HepG2 (cell line): ENCODE measurements around the gene COQ8B. TPM values are rescaled to one million over a fixed set of nuclear protein-coding genes. Genes with fewer than 3 reads are reported as not detected.

Experiments
- CCAR2 ChIP-seq: fragments of 200-400 bp; formaldehyde crosslinking; optimal IDR thresholded peaks from 2 replicates; pipeline ENCODE3; 2018; ENCODE audit warnings: low read depth, mild to moderate bottlenecking, low read length, moderate library complexity
- CEBPG ChIP-seq: IDR thresholded peaks from 2 replicates; pipeline ENCODE4 v1.6.1; 2016
- FOSL1 ChIP-seq: sonication (generic); formaldehyde crosslinking; IDR thresholded peaks from 2 replicates; pipeline ENCODE4 v1.9.0; 2021; ENCODE audit warnings: missing genetic modification reagents, borderline replicate concordance
- HOXD1 ChIP-seq: sonication (generic); formaldehyde crosslinking; IDR thresholded peaks from 2 replicates; pipeline ENCODE4 v1.5.0; 2020; ENCODE audit warnings: missing genetic modification reagents
- MAFF ChIP-seq: IDR thresholded peaks from 2 replicates; pipeline ENCODE4 v1.6.1; 2011; ENCODE audit warnings: low read depth, low read length, improper control_type of control experiment
- NPAS2 ChIP-seq: sonication (generic); formaldehyde crosslinking; IDR thresholded peaks from 2 replicates; pipeline ENCODE4 v1.8.0; 2022; ENCODE audit warnings: mild to moderate bottlenecking, missing genetic modification reagents, borderline replicate concordance
- NRL ChIP-seq: sonication (generic); formaldehyde crosslinking; IDR thresholded peaks from 2 replicates; pipeline ENCODE4 v1.5.0; 2020; ENCODE audit warnings: missing genetic modification reagents, mild to moderate bottlenecking, moderate library complexity, borderline replicate concordance
- PLRG1 ChIP-seq: fragments of 450-650 bp; conservative IDR thresholded peaks from 2 replicates; pipeline ENCODE4 v1.6.1; 2016
- RAD21 ChIP-seq: fragments of 450-650 bp; formaldehyde crosslinking; IDR thresholded peaks from 2 replicates; pipeline ENCODE4 v1.5.0; 2020; ENCODE audit warnings: mild to moderate bottlenecking
- REXO4 ChIP-seq: sonication (generic); formaldehyde crosslinking; IDR thresholded peaks from 2 replicates; pipeline ENCODE4 v1.8.0; 2022; ENCODE audit warnings: missing genetic modification reagents, mild to moderate bottlenecking, borderline replicate concordance
- SCMH1 ChIP-seq: sonication (generic); formaldehyde crosslinking; IDR thresholded peaks from 2 replicates; pipeline ENCODE4 v1.9.0; 2021; ENCODE audit warnings: missing genetic modification reagents, mild to moderate bottlenecking, borderline replicate concordance
- SP140L ChIP-seq: sonication (generic); formaldehyde crosslinking; IDR thresholded peaks from 2 replicates; pipeline ENCODE4 v1.4.0; 2020; ENCODE audit warnings: missing genetic modification reagents, borderline replicate concordance
- SRSF9 ChIP-seq: fragments of 200-400 bp; formaldehyde crosslinking; IDR thresholded peaks from 2 replicates; pipeline ENCODE4 v1.6.1; 2018; ENCODE audit warnings: borderline replicate concordance, mild to moderate bottlenecking, low read depth, low read length; ENCODE audit not compliant: insufficient read depth, poor library complexity, severe bottlenecking
- TOE1 ChIP-seq: sonication (generic); formaldehyde crosslinking; IDR thresholded peaks from 2 replicates; pipeline ENCODE4 v1.4.0; 2020; ENCODE audit warnings: mild to moderate bottlenecking, missing genetic modification reagents
- ZNF225 ChIP-seq: sonication (generic); formaldehyde crosslinking; IDR thresholded peaks from 2 replicates; pipeline ENCODE4 v1.4.0; 2020; ENCODE audit warnings: mild to moderate bottlenecking, missing genetic modification reagents
- ZNF501 ChIP-seq: sonication (generic); formaldehyde crosslinking; IDR thresholded peaks from 2 replicates; pipeline ENCODE4 v1.5.1; 2020; ENCODE audit warnings: mild to moderate bottlenecking, moderate library complexity, missing genetic modification reagents
- ZNF75D ChIP-seq: sonication (generic); formaldehyde crosslinking; IDR thresholded peaks from 2 replicates; pipeline ENCODE4 v1.8.1; 2023; ENCODE audit warnings: missing genetic modification reagents, mild to moderate bottlenecking, borderline replicate concordance
- ZNF768 ChIP-seq: sonication (generic); formaldehyde crosslinking; IDR thresholded peaks from 2 replicates; pipeline ENCODE4 v1.4.0; 2020; ENCODE audit warnings: missing genetic modification reagents
- ZNF792 ChIP-seq: IDR thresholded peaks from 2 replicates; pipeline ENCODE4 v1.6.1; 2016
- ZZZ3 ChIP-seq: sonication (generic); formaldehyde crosslinking; IDR thresholded peaks from 2 replicates; pipeline ENCODE4 v1.4.0; 2020; ENCODE audit warnings: missing genetic modification reagents, mild to moderate bottlenecking, borderline replicate concordance
- polyA plus RNA-seq, 8 experiments: library from polyadenylated mRNA; depleted of rRNA in 3 of 8; stranded (reverse) in 7 of 8; unstranded in 1 of 8; fragments of >200 nt; fragmentation: Illumina TruSeq in 4 of 8; extraction: Trizol in 4 of 8; gene quantifications; 2 replicates each; pipeline versions ENCODE4 v1.2.1 to v1.2.3, GENCODE V29; 2011 to 2016; ENCODE audit warnings: low read depth in 4 of 8, missing spikeins in 1 of 8, mixed read lengths in 1 of 8; ENCODE audit not compliant: insufficient read depth in 1 of 8
- total RNA-seq, 5 experiments: library from RNA; depleted of rRNA; stranded (reverse); fragments of >200 nt; fragmentation: Illumina TruSeq; extraction: Trizol; gene quantifications; 2 replicates each; pipeline ENCODE4 v1.2.3, GENCODE V29; 2016; ENCODE audit warnings: low read depth in 1 of 5
- TF ChIP-seq, protein P1 (sequence below): sonication (generic); formaldehyde crosslinking; IDR thresholded peaks from 2 replicates; pipeline ENCODE4 v1.4.0; 2020; ENCODE audit warnings: mild to moderate bottlenecking, missing genetic modification reagents
- TF ChIP-seq, protein P2 (sequence below): sonication (generic); formaldehyde crosslinking; IDR thresholded peaks from 2 replicates; pipeline ENCODE4 v1.8.0; 2022; ENCODE audit warnings: mild to moderate bottlenecking, missing genetic modification reagents; ENCODE audit not compliant: insufficient replicate concordance

Gene COQ8B
- total and polyA plus RNA-seq, 2 of the 13 experiments (the other 11 are each of a cell fraction or from before 2014, with no cell fraction given), result 12.3 to 17.2 TPM

DNA sequence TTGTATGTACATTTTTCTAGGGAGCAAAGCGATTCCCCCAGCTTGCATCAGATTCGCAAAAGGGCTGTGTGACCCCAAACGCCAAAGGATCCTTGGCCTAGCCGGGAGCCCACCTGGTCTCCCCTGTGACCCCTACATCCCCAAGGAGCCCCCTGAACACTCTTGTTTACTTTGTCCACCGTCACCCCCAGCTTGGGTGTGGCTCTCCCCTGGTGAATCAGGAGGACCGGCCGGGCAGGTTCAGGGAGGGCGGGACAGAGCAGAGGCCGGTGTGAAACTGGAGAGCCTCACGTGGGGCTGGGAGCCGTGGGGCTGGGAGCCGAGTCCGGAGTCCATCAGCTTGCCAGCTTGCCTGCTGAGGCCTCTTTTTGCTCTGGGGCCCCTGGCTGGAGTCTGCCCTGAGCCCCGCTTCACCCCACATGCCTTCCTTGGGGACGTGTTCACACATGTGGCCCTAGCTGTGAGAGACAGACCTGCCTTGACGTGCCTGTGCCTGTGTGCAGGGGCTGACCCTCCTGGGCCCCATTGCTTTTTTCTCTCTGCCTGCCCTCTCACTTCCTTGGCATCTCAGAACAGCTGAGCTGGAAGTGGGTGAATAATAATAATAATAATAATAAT lies 2.2 kb upstream of the COQ8B start (continued):
- TF ChIP-seq, protein P1, sequence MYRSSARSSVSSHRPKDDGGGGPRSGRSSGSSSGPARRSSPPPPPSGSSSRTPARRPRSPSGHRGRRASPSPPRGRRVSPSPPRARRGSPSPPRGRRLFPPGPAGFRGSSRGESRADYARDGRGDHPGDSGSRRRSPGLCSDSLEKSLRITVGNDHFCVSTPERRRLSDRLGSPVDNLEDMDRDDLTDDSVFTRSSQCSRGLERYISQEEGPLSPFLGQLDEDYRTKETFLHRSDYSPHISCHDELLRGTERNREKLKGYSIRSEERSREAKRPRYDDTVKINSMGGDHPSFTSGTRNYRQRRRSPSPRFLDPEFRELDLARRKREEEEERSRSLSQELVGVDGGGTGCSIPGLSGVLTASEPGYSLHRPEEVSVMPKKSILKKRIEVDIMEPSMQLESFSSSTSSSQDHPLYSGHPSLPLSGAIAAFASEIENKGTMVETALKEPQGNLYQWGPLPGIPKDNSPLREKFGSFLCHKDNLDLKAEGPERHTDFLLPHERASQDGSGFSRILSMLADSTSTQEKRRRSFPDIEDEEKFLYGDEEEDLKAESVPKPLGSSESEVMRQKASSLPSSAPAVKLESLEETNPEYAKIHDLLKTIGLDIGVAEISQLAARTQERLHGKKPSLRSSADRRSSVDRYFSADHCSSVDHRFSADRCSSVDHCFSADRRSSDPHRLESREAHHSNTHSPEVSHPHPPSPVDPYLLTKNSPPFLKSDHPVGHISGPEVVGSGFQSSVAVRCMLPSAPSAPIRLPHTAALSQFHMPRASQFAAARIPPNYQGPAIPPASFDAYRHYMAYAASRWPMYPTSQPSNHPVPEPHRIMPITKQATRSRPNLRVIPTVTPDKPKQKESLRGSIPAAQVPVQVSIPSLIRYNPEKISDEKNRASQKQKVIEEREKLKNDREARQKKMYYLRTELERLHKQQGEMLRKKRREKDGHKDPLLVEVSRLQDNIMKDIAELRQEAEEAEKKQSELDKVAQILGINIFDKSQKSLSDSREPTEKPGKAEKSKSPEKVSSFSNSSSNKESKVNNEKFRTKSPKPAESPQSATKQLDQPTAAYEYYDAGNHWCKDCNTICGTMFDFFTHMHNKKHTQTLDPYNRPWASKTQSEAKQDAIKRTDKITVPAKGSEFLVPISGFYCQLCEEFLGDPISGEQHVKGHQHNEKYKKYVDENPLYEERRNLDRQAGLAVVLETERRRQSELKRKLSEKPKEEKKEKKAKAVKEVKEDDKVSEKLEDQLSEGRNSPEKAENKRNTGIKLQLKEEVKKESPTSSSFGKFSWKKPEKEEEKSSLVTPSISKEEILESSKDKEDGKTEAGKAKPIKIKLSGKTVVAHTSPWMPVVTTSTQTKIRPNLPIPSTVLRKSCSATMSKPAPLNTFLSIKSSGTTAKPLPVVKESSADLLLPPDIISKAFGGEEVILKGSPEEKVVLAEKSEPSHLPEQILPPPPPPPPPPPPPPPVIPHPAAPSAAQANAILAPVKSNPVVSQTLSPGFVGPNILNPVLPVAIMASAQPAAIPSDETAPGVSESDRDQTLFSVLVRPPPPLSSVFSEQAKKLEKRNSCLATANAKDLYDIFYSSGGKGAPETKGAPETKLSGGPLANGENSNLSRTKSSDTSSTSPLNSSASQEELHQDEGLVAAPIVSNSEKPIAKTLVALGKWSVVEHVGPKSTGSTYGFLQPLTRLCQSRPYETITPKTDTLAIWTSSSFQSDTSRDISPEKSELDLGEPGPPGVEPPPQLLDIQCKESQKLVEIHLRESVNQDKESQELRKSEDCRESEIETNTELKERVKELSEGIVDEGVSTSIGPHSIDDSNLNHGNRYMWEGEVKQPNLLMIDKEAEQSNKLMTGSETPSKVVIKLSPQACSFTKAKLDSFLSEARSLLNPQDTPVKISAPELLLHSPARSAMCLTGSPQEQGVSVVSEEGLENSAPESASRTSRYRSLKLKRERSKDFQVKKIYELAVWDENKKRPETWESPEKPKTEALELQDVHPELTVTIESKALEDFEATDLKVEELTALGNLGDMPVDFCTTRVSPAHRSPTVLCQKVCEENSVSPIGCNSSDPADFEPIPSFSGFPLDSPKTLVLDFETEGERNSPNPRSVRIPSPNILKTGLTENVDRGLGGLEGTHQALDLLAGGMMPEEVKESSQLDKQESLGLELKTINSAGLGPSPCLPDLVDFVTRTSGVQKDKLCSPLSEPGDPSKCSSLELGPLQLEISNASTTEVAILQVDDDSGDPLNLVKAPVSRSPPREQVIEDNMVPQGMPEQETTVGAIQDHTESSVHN (CRISPR knock-in tag), result no peak
- TF ChIP-seq RAD21 (CRISPR knock-in tag) (0 out of 2 replicates have a peak, but pooled peaks have one; percentile 48), ZZZ3 (CRISPR knock-in tag) (peak; percentile 68; the same call in 1 of the 2 replicates), ZNF225 (CRISPR knock-in tag) (no peak), PLRG1 (no peak), MAFF (no peak), ZNF501 (CRISPR knock-in tag) (peak; percentile 80), SP140L (CRISPR knock-in tag) (no peak), FOSL1 (CRISPR knock-in tag) (no peak), NRL (CRISPR knock-in tag) (no peak), CEBPG (no peak), ZNF75D (CRISPR knock-in tag) (no peak), REXO4 (CRISPR knock-in tag) (no peak), TOE1 (no peak), ZNF768 (no peak), ZNF792 (CRISPR knock-in tag) (peak; percentile 21; the same call in 1 of the 2 replicates), SCMH1 (CRISPR knock-in tag) (no peak), HOXD1 (CRISPR knock-in tag) (0 out of 2 replicates have a peak, but pooled peaks have one; percentile 52), SRSF9 (no peak), NPAS2 (CRISPR knock-in tag) (no peak), CCAR2 (no peak)
- TF ChIP-seq, protein P2, sequence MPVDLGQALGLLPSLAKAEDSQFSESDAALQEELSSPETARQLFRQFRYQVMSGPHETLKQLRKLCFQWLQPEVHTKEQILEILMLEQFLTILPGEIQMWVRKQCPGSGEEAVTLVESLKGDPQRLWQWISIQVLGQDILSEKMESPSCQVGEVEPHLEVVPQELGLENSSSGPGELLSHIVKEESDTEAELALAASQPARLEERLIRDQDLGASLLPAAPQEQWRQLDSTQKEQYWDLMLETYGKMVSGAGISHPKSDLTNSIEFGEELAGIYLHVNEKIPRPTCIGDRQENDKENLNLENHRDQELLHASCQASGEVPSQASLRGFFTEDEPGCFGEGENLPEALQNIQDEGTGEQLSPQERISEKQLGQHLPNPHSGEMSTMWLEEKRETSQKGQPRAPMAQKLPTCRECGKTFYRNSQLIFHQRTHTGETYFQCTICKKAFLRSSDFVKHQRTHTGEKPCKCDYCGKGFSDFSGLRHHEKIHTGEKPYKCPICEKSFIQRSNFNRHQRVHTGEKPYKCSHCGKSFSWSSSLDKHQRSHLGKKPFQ, result no peak
